ENCODE results near the gene CAMK1D. TPM values are rescaled to one million over a fixed set of nuclear protein-coding genes. Genes with fewer than 3 reads are reported as not detected.
"Not testable (repeated sequence)": the region's sequence is repeated elsewhere in the genome, so short reads cannot be mapped to it uniquely, and the experiment has no call there.

Gene CAMK1D
- total RNA-seq, 1 donor from 2014 or later: 58.8 TPM

GRCh38 chr10:12431151-12432101 lies 82.1 kb downstream of the CAMK1D start:
- peaks cover 47% of the 10 kb centered on the region for H3K4me1 Mint-ChIP-seq
- H3K4me3 Mint-ChIP-seq: no peak overlapping the region
- H3K27ac Mint-ChIP-seq: no peak overlapping the region
- H3K36me3 Mint-ChIP-seq (ENCODE audit: low read depth): peaks cover 37% of the 10 kb centered on the region
- no peaks in the 10 kb centered on the region for H3K27me3 Mint-ChIP-seq
- ATAC-seq (ENCODE audit: low read depth): no peak
- CTCF ChIA-PET: no interaction called here
- no peak for DNase-seq
- POLR2A ChIA-PET: interaction anchor here (0.6 kb wide), 1 partner anchor 48 kb away, joined by 5 read pairs; no protein-coding TSS in a partner anchor
- H3K9me3 Mint-ChIP-seq: no peaks in the 10 kb centered on the region
- TF ChIP-seq CTCF (IDR thresholded peaks at IDR 0.05): no peak
- intact Hi-C loops (cut with micrococcal nuclease): no loop called here

- CTCF ChIA-PET: no interaction called here
- POLR2A ChIA-PET: no interaction called here
- H3K4me1 Mint-ChIP-seq: peaks cover 47% of the 10 kb centered on the region
Measured at GRCh38 chr10:12432402-12433189, 83.2 kb downstream of the CAMK1D start.

GRCh38 chr10:12434277-12434676 lies 84.9 kb downstream of the CAMK1D start:
- Mint-ChIP-seq H3K4me3 (no peak overlapping the region), H3K9me3 (peaks cover 2% of the 10 kb centered on the region), H3K36me3 (ENCODE audit: low read depth) (peaks cover 40% of the 10 kb centered on the region), H3K27ac (no peak overlapping the region), H3K27me3 (no peaks in the 10 kb centered on the region), H3K4me1 (peaks cover 45% of the 10 kb centered on the region)
- no peak for ATAC-seq (ENCODE audit: low read depth)
- intact Hi-C loops (cut with micrococcal nuclease): no loop called here
- TF ChIP-seq CTCF (IDR thresholded peaks at IDR 0.05): no peak
- ChIA-PET CTCF (no interaction called here), POLR2A (no interaction called here)
- DNase-seq: no peak

More at GRCh38 chr10:12432402-12433189, 83.2 kb downstream of the CAMK1D start:
- no peak for DNase-seq
- H3K27ac Mint-ChIP-seq: no peak overlapping the region
- TF ChIP-seq CTCF (IDR thresholded peaks at IDR 0.05): no peak
- intact Hi-C loops (cut with micrococcal nuclease): no loop called here
- H3K9me3 Mint-ChIP-seq: no peaks in the 10 kb centered on the region
- H3K4me3 Mint-ChIP-seq: no peak overlapping the region
- H3K27me3 Mint-ChIP-seq: no peaks in the 10 kb centered on the region
- no peak for ATAC-seq (ENCODE audit: low read depth)
- peaks cover 39% of the 10 kb centered on the region for H3K36me3 Mint-ChIP-seq (ENCODE audit: low read depth)

- Mint-ChIP-seq H3K36me3 (ENCODE audit: low read depth) (peaks cover 44% of the 10 kb centered on the region), H3K4me1 (peaks cover 45% of the 10 kb centered on the region)
- H3K27me3 Mint-ChIP-seq; ATAC-seq (ENCODE audit: low read depth); intact Hi-C loops (cut with micrococcal nuclease); H3K27ac Mint-ChIP-seq; POLR2A ChIA-PET; DNase-seq; H3K4me3 Mint-ChIP-seq; CTCF ChIA-PET; H3K9me3 Mint-ChIP-seq: not testable (repeated sequence)
Measured at GRCh38 chr10:12434677-12435076, 85.3 kb downstream of the CAMK1D start.

- ChIA-PET CTCF (no interaction called here), POLR2A (interaction anchor here (0.6 kb wide), 1 partner anchor 217 kb away, joined by 3 read pairs; no protein-coding TSS in a partner anchor)
- peaks cover 44% of the 10 kb centered on the region for H3K36me3 Mint-ChIP-seq (ENCODE audit: low read depth)
- no peak for TF ChIP-seq CTCF (IDR thresholded peaks at IDR 0.05)
- peaks cover 7% of the 10 kb centered on the region for H3K9me3 Mint-ChIP-seq
- DNase-seq (no peak), ATAC-seq (ENCODE audit: low read depth) (no peak)
- peaks cover 45% of the 10 kb centered on the region for H3K4me1 Mint-ChIP-seq
- H3K4me3 Mint-ChIP-seq: no peak overlapping the region
- H3K27me3 Mint-ChIP-seq: no peaks in the 10 kb centered on the region
- intact Hi-C loops (cut with micrococcal nuclease): no loop called here
- no peak overlapping the region for H3K27ac Mint-ChIP-seq
Measured at GRCh38 chr10:12435348-12435747, 86.0 kb downstream of the CAMK1D start.

All from activated B cell treated with CpG ODN at 0.5 μM for 24 hours (primary cell).